GM23248 (cell line): Measurements from ENCODE around the gene IKZF2. TPM values are rescaled to one million over a fixed set of nuclear protein-coding genes. Genes with fewer than 3 reads are reported as not detected.

Source experiments
- DNase-seq: peaks from one replicate; pipeline ENCODE4 v3.0.0-alpha.2; 2015
- H2AFZ ChIP-seq: fragments of 200-600 bp; sonication (generic); 2 replicates; pipeline ENCODE4 v1.6.1; 2016; ENCODE audit warnings: antibody characterized with exemption
- H3F3A ChIP-seq: fragments of 200-600 bp; sonication (generic); 2 replicates; pipeline ENCODE4 v1.6.1; 2016; ENCODE audit warnings: mild to moderate bottlenecking, antibody characterized with exemption, mixed run types; ENCODE audit not compliant: insufficient read depth
- H3K27ac ChIP-seq: fragments of 200-600 bp; sonication (generic); 2 replicates; pipeline ENCODE4 v1.5.1; 2016; ENCODE audit warnings: mild to moderate bottlenecking
- H3K27me3 ChIP-seq: fragments of 200-600 bp; sonication (generic); replicated peaks from 2 replicates; pipeline ENCODE4 v1.6.1; 2016; ENCODE audit warnings: mild to moderate bottlenecking; ENCODE audit not compliant: insufficient read depth
- H3K36me3 ChIP-seq: fragments of 200-600 bp; sonication (generic); 2 replicates; pipeline ENCODE4 v1.6.1; 2016; ENCODE audit warnings: low read depth, mild to moderate bottlenecking
- H3K4me1 ChIP-seq: fragments of 200-600 bp; sonication (generic); 2 replicates; pipeline ENCODE4 v1.6.1; 2016; ENCODE audit warnings: mild to moderate bottlenecking; ENCODE audit not compliant: insufficient read depth
- H3K4me2 ChIP-seq: fragments of 200-600 bp; sonication (generic); one replicate; pipeline ENCODE4 v1.6.1; 2016; ENCODE audit warnings: mild to moderate bottlenecking; ENCODE audit not compliant: unreplicated experiment
- H3K4me3 ChIP-seq: fragments of 200-600 bp; sonication (generic); 2 replicates; pipeline ENCODE4 v1.5.1; 2016; ENCODE audit warnings: mild to moderate bottlenecking
- H3K79me2 ChIP-seq: fragments of 200-600 bp; sonication (generic); 2 replicates; pipeline ENCODE4 v1.6.1; 2016; ENCODE audit warnings: mild to moderate bottlenecking; ENCODE audit not compliant: insufficient read depth
- H3K9ac ChIP-seq: fragments of 200-600 bp; sonication (generic); 2 replicates; pipeline ENCODE4 v1.6.1; 2016; ENCODE audit warnings: mild to moderate bottlenecking
- H3K9me2 ChIP-seq: fragments of 200-600 bp; sonication (generic); 2 replicates; pipeline ENCODE4 v1.6.1; 2016; ENCODE audit warnings: mixed run types, mild to moderate bottlenecking, moderate library complexity; ENCODE audit not compliant: insufficient read depth
- H3K9me3 ChIP-seq: fragments of 200-600 bp; sonication (generic); one replicate; pipeline ENCODE4 v1.6.1; 2017; ENCODE audit warnings: low read depth
- H4K20me1 ChIP-seq: fragments of 200-600 bp; sonication (generic); 2 replicates; pipeline ENCODE4 v1.6.0; 2016; ENCODE audit not compliant: insufficient read depth
- EZH2 ChIP-seq: fragments of 200-600 bp; sonication (generic); IDR thresholded peaks from 2 replicates; pipeline ENCODE4 v1.6.1; 2018; ENCODE audit warnings: antibody characterized with exemption, mild to moderate bottlenecking; ENCODE audit not compliant: insufficient read depth, poor library complexity, severe bottlenecking
- EZH2phosphoT487 ChIP-seq: fragments of 200-600 bp; sonication (generic); IDR thresholded peaks from 2 replicates; pipeline ENCODE4 v1.6.1; 2018; ENCODE audit warnings: antibody characterized with exemption, moderate library complexity, mild to moderate bottlenecking, low read depth; ENCODE audit not compliant: insufficient read depth
- WGBS, 2 experiments: methylation state at CpG; one replicate each; pipeline ENCODE4 v1.1.6; 2015 to 2017; ENCODE audit warnings: low lambda C conversion rate in 2 of 2, low coverage in 1 of 2; ENCODE audit errors: missing lambda C conversion rate in 2 of 2; 5-methylcytosine and 5-hydroxymethylcytosine counted together
- in situ Hi-C: fragments of 300-500 bp; cut with MboI; formaldehyde crosslinking; loops from 2 replicates; pipeline ENCODE4 v1.15.0; 2020
- polyA plus RNA-seq: library from polyadenylated mRNA; unstranded; fragments of >200 nt; fragmentation: Nextera tagmentation; extraction: Ambion mirVana; gene quantifications from 2 replicates; pipeline ENCODE4 v1.2.1, GENCODE V29; 2016
- total RNA-seq: library from RNA; depleted of rRNA; stranded (reverse); fragments of >200 nt; shearing (Covaris generic); gene quantifications from 2 replicates; pipeline ENCODE4 v1.2.3, GENCODE V29; 2014

Gene IKZF2
- total and polyA plus RNA-seq, 2 experiments from 2014 or later: 3.4 to 13.5 TPM

GRCh38 chr2:212958133-212958532, 193.3 kb downstream of the IKZF2 start:
- Histone ChIP-seq H3K27me3 (no peaks in the 10 kb centered on the region), H3K9me2 (no peaks in the 10 kb centered on the region), H2AFZ (no peak overlapping the region), H3K4me3 (no peak overlapping the region), H3K79me2 (no peaks in the 10 kb centered on the region), H3K4me1 (peaks cover 13% of the 10 kb centered on the region), H4K20me1 (no peaks in the 10 kb centered on the region), H3K9me3 (no peaks in the 10 kb centered on the region), H3F3A (peaks cover 3% of the 10 kb centered on the region; the same call in 1 of the 2 replicates), H3K9ac (no peak overlapping the region), H3K27ac (no peak overlapping the region), H3K4me2 (no peak overlapping the region), H3K36me3 (no peaks in the 10 kb centered on the region; the same call in 1 of the 2 replicates)
- no peak for DNase-seq
- in situ Hi-C loops: no loop called here
- no peak for TF ChIP-seq EZH2phosphoT487
- TF ChIP-seq EZH2: no peak
- WGBS, 2 experiments: 88 to 93% methylated on average over 3 of the region's 3 CpGs

GRCh38 chr2:212957624-212958023, 193.8 kb downstream of the IKZF2 start:
- peaks cover 13% of the 10 kb centered on the region for H3K4me1 ChIP-seq
- no peak overlapping the region for H2AFZ ChIP-seq
- no peak overlapping the region for H3K27ac ChIP-seq
- H3K9me2 ChIP-seq: no peaks in the 10 kb centered on the region
- H3K27me3 ChIP-seq: no peaks in the 10 kb centered on the region
- no peak overlapping the region for H3K9ac ChIP-seq
- H3K4me2 ChIP-seq: no peak overlapping the region
- no peaks in the 10 kb centered on the region; the same call in 1 of the 2 replicates for H3K36me3 ChIP-seq
- no peaks in the 10 kb centered on the region for H4K20me1 ChIP-seq
- peaks cover 3% of the 10 kb centered on the region; the same call in 1 of the 2 replicates for H3F3A ChIP-seq
- H3K9me3 ChIP-seq: no peaks in the 10 kb centered on the region
- DNase-seq: no peak
- in situ Hi-C loops: no loop called here
- H3K79me2 ChIP-seq: no peaks in the 10 kb centered on the region
- H3K4me3 ChIP-seq: no peak overlapping the region
- TF ChIP-seq EZH2: no peak
- no peak for TF ChIP-seq EZH2phosphoT487

- Histone ChIP-seq H3K4me1 (peaks cover 13% of the 10 kb centered on the region), H3K79me2 (no peaks in the 10 kb centered on the region), H3K4me3 (no peak overlapping the region), H3K4me2 (peak overlapping the region; percentile 39), H3F3A (peaks cover 3% of the 10 kb centered on the region; the same call in 1 of the 2 replicates), H3K9me3 (no peaks in the 10 kb centered on the region), H2AFZ (0 out of 2 replicates have a peak overlapping the region, but pooled peaks have one; percentile 3), H3K36me3 (no peaks in the 10 kb centered on the region; the same call in 1 of the 2 replicates), H3K27ac (no peak overlapping the region), H4K20me1 (no peaks in the 10 kb centered on the region), H3K27me3 (no peaks in the 10 kb centered on the region), H3K9me2 (no peaks in the 10 kb centered on the region), H3K9ac (no peak overlapping the region)
- 68 to 74% methylated on average over 6 of the region's 6 CpGs for WGBS, 2 experiments
- no peak for TF ChIP-seq EZH2phosphoT487
- DNase-seq: no peak
- in situ Hi-C loops: no loop called here
These were observed 194.5 kb downstream of the IKZF2 start for GRCh38 chr2:212956665-212957607.

GRCh38 chr2:212953170-212953920, 198.1 kb downstream of the IKZF2 start:
- no peak overlapping the region for H3K4me2 ChIP-seq
- TF ChIP-seq EZH2phosphoT487: no peak
- TF ChIP-seq EZH2: no peak
- in situ Hi-C loops: no loop called here
- no peaks in the 10 kb centered on the region for H4K20me1 ChIP-seq
- H3K27ac ChIP-seq: no peak overlapping the region
- no peak for DNase-seq
- no peaks in the 10 kb centered on the region for H3K9me2 ChIP-seq
- 82 to 87% methylated on average over 3 of the region's 3 CpGs for WGBS, 2 experiments
- no peaks in the 10 kb centered on the region for H3K27me3 ChIP-seq
- no peak overlapping the region for H3K9ac ChIP-seq
- H3K79me2 ChIP-seq: no peaks in the 10 kb centered on the region
- no peaks in the 10 kb centered on the region for H3F3A ChIP-seq
- H3K4me1 ChIP-seq: no peaks in the 10 kb centered on the region
- no peaks in the 10 kb centered on the region for H3K9me3 ChIP-seq
- no peaks in the 10 kb centered on the region; the same call in 1 of the 2 replicates for H3K36me3 ChIP-seq
- no peak overlapping the region for H2AFZ ChIP-seq
- H3K4me3 ChIP-seq: no peak overlapping the region
